ENCODE results near the gene MAGEA8. TPM values are rescaled to one million over a fixed set of nuclear protein-coding genes. Genes with fewer than 3 reads are reported as not detected.

The MAGEA8 gene
- total RNA-seq, 1 experiment from 2014 or later, result not detected

DNA sequence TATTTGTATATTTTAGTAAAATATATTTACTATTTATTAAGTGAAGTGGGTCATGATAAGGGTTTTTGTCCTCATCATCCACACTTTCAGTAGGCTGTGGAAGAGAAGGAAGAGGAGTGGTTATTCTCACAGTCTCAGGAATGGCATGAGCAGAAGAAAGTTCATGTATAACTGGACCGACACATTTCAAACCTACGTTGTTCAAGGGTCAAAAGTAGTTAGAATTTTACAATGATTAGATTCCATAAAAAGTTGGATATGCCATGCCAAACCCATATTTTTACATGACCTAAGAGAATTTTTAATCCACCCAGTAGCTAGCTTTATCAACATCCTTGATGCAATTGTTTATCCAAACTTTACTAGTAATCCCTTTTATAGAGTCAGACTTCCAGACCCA is 15.6 kb upstream of the MAGEA8 start:
- Mint-ChIP-seq H3K27ac (ENCODE audit: unreplicated experiment) (no peak overlapping the region), H3K36me3 (ENCODE audit: insufficient read depth, unreplicated experiment) (no peaks in the 10 kb centered on the region), H3K27me3 (ENCODE audit: unreplicated experiment) (peaks cover 29% of the 10 kb centered on the region), H3K4me3 (ENCODE audit: low read depth, unreplicated experiment) (no peak overlapping the region), H3K9me3 (ENCODE audit: low read depth, unreplicated experiment) (no peaks in the 10 kb centered on the region), H3K4me1 (ENCODE audit: low read depth, unreplicated experiment) (no peaks in the 10 kb centered on the region)
- intact Hi-C loops (cut with micrococcal nuclease; ENCODE audit: unreplicated experiment), result no loop called here
- TF ChIP-seq, protein P1, sequence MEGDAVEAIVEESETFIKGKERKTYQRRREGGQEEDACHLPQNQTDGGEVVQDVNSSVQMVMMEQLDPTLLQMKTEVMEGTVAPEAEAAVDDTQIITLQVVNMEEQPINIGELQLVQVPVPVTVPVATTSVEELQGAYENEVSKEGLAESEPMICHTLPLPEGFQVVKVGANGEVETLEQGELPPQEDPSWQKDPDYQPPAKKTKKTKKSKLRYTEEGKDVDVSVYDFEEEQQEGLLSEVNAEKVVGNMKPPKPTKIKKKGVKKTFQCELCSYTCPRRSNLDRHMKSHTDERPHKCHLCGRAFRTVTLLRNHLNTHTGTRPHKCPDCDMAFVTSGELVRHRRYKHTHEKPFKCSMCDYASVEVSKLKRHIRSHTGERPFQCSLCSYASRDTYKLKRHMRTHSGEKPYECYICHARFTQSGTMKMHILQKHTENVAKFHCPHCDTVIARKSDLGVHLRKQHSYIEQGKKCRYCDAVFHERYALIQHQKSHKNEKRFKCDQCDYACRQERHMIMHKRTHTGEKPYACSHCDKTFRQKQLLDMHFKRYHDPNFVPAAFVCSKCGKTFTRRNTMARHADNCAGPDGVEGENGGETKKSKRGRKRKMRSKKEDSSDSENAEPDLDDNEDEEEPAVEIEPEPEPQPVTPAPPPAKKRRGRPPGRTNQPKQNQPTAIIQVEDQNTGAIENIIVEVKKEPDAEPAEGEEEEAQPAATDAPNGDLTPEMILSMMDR (IDR thresholded peaks at IDR 0.05; ENCODE audit: unreplicated experiment), result no peak
- CTCF ChIA-PET, result no interaction called here
- no peak for DNase-seq
- BruUV-seq (replicated peaks), result no TSS peak

DNA sequence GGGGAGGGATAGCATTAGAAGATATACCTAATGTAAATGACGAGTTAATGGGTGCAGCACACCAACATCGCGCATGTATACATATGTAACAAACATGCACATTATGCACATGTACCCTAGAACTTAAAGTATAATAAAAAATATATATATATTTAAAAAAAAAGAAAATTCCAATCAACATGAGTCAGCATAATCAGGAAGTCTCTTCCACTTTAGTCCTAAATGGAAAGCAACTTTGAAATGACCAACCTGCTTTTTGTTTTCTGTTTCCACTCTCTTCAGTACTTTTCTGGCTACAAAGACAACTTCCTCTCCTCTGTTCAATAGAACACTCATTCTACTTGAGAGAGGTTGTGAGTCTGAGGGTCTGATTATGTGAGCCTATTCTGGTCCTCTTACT is 13.5 kb upstream of the MAGEA8 start:
- no peak for DNase-seq
- no peaks in the 10 kb centered on the region for H3K36me3 Mint-ChIP-seq (ENCODE audit: insufficient read depth, unreplicated experiment)
- no peaks in the 10 kb centered on the region for H3K4me1 Mint-ChIP-seq (ENCODE audit: low read depth, unreplicated experiment)
- H3K4me3 Mint-ChIP-seq (ENCODE audit: low read depth, unreplicated experiment), result no peak overlapping the region
- no peak overlapping the region for H3K27ac Mint-ChIP-seq (ENCODE audit: unreplicated experiment)
- TF ChIP-seq, protein P1 (IDR thresholded peaks at IDR 0.05; ENCODE audit: unreplicated experiment), result no peak
- CTCF ChIA-PET, result no interaction called here
- no peaks in the 10 kb centered on the region for H3K9me3 Mint-ChIP-seq (ENCODE audit: low read depth, unreplicated experiment)
- H3K27me3 Mint-ChIP-seq (ENCODE audit: unreplicated experiment), result peaks cover 8% of the 10 kb centered on the region
- intact Hi-C loops (cut with micrococcal nuclease; ENCODE audit: unreplicated experiment), result no loop called here
- BruUV-seq (replicated peaks), result no TSS peak

DNA sequence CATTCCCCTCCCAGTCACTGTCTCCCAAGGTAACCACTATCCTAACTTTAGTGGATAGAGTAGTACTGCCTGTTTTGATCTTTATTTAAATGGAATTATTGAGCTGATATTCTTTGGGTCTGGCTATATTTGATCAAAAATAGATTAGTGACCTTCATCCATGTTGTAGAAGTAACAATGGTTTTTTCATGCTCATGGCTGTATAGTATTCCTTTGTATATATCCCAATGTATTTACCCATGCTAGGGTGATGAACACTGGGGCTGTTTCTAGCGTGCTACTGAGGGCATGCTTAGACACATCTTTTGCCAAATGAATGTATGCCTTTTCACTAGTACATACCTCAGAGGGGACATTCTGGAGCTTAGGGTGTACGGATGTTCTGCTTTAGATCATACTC is 10.1 kb upstream of the MAGEA8 start:
- TF ChIP-seq, protein P1 (IDR thresholded peaks at IDR 0.05; ENCODE audit: unreplicated experiment), result no peak
- no peaks in the 10 kb centered on the region for H3K27me3 Mint-ChIP-seq (ENCODE audit: unreplicated experiment)
- CTCF ChIA-PET, result no interaction called here
- H3K27ac Mint-ChIP-seq (ENCODE audit: unreplicated experiment), result no peak overlapping the region
- H3K4me3 Mint-ChIP-seq (ENCODE audit: low read depth, unreplicated experiment), result no peak overlapping the region
- intact Hi-C loops (cut with micrococcal nuclease; ENCODE audit: unreplicated experiment), result no loop called here
- no peaks in the 10 kb centered on the region for H3K36me3 Mint-ChIP-seq (ENCODE audit: insufficient read depth, unreplicated experiment)
- no peaks in the 10 kb centered on the region for H3K9me3 Mint-ChIP-seq (ENCODE audit: low read depth, unreplicated experiment)
- no peak for DNase-seq
- H3K4me1 Mint-ChIP-seq (ENCODE audit: low read depth, unreplicated experiment), result no peaks in the 10 kb centered on the region
- no TSS peak for BruUV-seq (replicated peaks)

DNA sequence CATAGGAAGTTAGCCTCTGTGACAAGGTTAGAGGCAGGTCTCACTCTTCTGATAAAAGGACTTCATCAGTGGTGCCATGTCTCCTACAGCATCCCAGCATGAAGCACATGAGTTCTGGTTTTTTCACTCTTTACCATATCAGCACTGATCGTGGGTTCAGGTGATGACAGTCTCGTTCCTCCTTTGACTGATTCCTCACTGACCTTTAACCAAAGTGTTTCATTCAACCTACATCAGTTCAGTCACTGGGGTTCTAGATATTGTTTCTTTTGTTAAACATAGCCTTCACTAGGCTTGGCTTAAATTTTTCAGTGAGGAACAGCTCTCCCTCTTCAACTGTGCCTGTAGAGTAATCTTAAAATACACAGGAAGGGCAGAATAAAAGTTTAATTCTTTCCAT is 9.6 kb upstream of the MAGEA8 start:
- DNase-seq, result no peak
- Mint-ChIP-seq H3K36me3 (ENCODE audit: insufficient read depth, unreplicated experiment) (no peaks in the 10 kb centered on the region), H3K27ac (ENCODE audit: unreplicated experiment) (no peak overlapping the region), H3K4me1 (ENCODE audit: low read depth, unreplicated experiment) (peaks cover 2% of the 10 kb centered on the region), H3K9me3 (ENCODE audit: low read depth, unreplicated experiment) (no peaks in the 10 kb centered on the region), H3K27me3 (ENCODE audit: unreplicated experiment) (no peaks in the 10 kb centered on the region), H3K4me3 (ENCODE audit: low read depth, unreplicated experiment) (no peak overlapping the region)
- TF ChIP-seq, protein P1 (IDR thresholded peaks at IDR 0.05; ENCODE audit: unreplicated experiment), result no peak
- intact Hi-C loops (cut with micrococcal nuclease; ENCODE audit: unreplicated experiment), result no loop called here
- no TSS peak for BruUV-seq (replicated peaks)
- CTCF ChIA-PET, result no interaction called here

DNA sequence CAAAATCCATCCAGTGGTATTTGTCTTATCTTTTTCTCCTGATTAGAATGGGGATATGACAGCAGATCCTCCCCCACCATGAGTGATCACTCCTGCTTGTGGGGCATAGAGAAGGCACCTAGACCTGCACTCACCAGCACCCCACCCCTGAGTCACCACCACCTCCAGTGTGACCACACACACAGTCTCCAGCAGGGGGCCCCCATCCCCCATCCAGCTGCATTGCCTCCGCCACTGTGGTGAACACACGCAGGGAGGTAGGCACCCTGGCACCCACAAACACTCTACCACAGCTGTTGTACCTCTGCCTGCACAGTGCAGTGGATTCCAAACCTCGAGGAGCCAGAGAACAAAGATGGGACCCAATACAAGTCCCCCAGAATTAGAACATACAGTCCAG is 9.0 kb upstream of the MAGEA8 start:
- DNase-seq, result peak; percentile 69
- Mint-ChIP-seq H3K36me3 (ENCODE audit: insufficient read depth, unreplicated experiment) (no peaks in the 10 kb centered on the region), H3K4me3 (ENCODE audit: low read depth, unreplicated experiment) (no peak overlapping the region), H3K27me3 (ENCODE audit: unreplicated experiment) (no peaks in the 10 kb centered on the region), H3K27ac (ENCODE audit: unreplicated experiment) (no peak overlapping the region), H3K9me3 (ENCODE audit: low read depth, unreplicated experiment) (no peaks in the 10 kb centered on the region), H3K4me1 (ENCODE audit: low read depth, unreplicated experiment) (peaks cover 7% of the 10 kb centered on the region)
- BruUV-seq (replicated peaks), result no TSS peak
- TF ChIP-seq, protein P1 (IDR thresholded peaks at IDR 0.05; ENCODE audit: unreplicated experiment), result peak; percentile 56
- intact Hi-C loops (cut with micrococcal nuclease; ENCODE audit: unreplicated experiment), result no loop called here
- CTCF ChIA-PET, result no interaction called here

Measured in Calu3 (cell line).